ENCODE measurements around the gene UPP1.
"Not testable (repeated sequence)": the region's sequence is repeated elsewhere in the genome, so short reads cannot be mapped to it uniquely, and the experiment has no call there.

UPP1 gene
- total RNA-seq: 75.9 to 302 reads per million in 2 experiments

- peak; percentile 79 for DNase-seq (ENCODE audit: low read depth)
These were observed at the start of gene UPP1 for GRCh38 chr7:48089046-48090003. UPP1 (plus strand) TSS chr7:48089265; CDS start chr7:48094784, 5,519 bp downstream.

- no peak for DNase-seq (ENCODE audit: low read depth)
These were observed 48.0 kb upstream of the UPP1 start for GRCh38 chr7:48040944-48041652.

- DNase-seq (ENCODE audit: low read depth): no peak
These were observed 47.5 kb upstream of the UPP1 start for GRCh38 chr7:48041653-48041970.

GRCh38 chr7:48042216-48042615 lies 46.8 kb upstream of the UPP1 start:
- DNase-seq (ENCODE audit: low read depth): no peak

DNA sequence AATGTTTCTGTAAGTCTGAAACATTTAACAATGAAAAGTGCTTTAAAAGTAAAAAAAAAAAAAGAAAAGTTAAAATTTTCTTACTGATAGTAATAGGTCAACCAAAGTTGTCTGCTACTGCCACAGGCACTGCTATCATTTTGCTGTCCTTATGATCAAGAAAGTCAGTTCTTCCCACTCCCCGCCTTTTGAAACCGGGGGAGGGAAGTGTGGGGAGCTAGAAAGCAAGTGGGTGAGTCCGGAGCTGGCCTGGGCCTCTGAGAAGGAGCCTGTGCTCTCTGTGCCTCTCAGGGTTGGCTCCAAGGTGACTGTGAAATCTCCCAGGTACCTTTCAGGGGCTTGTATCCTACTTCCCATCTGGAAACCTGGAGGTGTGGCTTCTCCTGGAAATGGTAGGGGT lies 46.4 kb upstream of the UPP1 start:
- no peak for DNase-seq (ENCODE audit: low read depth)

- DNase-seq (ENCODE audit: low read depth): no peak
These were observed 43.8 kb upstream of the UPP1 start for GRCh38 chr7:48045195-48045765.

- no peak for DNase-seq (ENCODE audit: low read depth)
These were observed 42.6 kb upstream of the UPP1 start for GRCh38 chr7:48046458-48046857.

DNA sequence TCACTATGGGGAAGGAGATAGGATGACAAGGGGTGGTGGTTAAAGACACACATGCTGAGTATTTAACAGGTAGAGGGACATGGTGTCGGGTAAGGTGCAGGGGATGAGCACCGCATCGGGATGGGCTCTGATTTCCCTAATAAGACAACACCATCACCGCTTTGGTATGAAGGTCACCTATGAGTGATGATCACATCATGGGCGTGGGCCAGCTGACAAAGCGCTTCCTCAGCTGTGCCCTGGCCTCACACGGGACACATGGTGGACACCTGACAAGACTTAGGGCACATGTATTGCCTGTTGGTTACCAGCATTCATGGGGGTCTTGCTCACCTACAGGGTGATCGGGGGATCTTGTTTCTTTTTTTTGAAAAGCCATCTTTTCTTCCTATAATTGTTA lies 41.0 kb upstream of the UPP1 start:
- DNase-seq (ENCODE audit: low read depth): no peak

- DNase-seq (ENCODE audit: low read depth): no peak
These were observed 39.2 kb upstream of the UPP1 start for GRCh38 chr7:48049850-48050249.

DNA sequence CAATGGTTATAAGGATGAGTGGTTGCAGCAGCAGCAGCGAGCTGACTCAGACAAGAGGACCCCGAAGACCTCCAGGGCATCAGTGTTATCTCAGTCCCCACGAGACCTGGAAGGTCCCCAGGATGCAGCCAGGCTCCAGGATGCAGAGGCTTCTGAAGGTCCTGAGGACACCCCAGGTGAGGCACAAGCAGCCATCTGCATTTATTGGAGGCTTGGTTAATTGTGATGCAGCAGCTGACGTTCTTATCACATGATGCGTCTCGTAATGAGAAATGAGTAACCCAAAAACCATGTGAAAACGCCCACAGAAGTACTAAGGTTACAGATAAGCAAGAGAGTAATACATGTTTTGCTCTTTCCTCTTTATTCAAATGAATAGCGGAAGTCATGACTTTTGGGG lies 36.3 kb upstream of the UPP1 start:
- no peak for DNase-seq (ENCODE audit: low read depth)

DNA sequence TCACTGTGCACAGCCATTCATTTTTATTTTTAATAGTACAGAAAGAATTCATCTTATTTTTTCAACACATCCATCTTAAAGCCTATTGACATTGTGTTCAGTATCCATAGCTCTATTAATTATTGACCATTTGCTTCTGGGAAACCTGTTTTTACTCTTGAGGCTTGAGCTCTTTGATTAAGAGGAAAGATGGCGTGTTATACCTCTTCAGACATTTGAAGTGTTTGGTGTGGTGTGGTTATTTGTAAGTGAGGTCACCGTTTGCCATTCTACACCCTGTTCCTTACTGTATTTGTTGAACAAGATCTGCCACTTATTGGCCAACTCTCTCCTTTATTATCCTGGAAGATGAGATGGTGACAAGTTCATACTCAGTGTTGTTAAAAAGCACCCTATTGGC lies 35.3 kb upstream of the UPP1 start:
- DNase-seq (ENCODE audit: low read depth): no peak

- DNase-seq (ENCODE audit: low read depth): no peak
These were observed 30.1 kb upstream of the UPP1 start for GRCh38 chr7:48058990-48059389.

- no peak for DNase-seq (ENCODE audit: low read depth)
These were observed 29.4 kb upstream of the UPP1 start for GRCh38 chr7:48059706-48060105.

DNA sequence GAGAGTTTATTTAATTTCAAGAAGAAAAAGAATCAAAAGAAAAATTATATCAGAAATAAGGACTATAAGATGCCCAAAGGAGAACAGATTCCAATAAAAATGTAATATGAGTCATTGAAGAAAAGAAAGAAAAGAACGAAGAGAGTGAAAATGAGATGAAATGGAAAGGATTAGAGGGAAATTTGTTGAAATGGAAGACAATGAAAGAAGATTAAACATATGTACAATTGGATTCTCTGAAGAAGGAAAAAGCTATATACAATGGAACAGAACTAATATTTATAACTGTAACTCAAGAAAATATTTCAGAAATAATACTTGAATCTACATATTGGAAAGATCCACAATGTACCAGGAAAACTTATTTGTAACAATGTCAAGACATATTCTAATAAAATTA lies 25.1 kb upstream of the UPP1 start:
- no peak for DNase-seq (ENCODE audit: low read depth)

- no peak for DNase-seq (ENCODE audit: low read depth)
These were observed 21.6 kb upstream of the UPP1 start for GRCh38 chr7:48067475-48067874.

- no peak for DNase-seq (ENCODE audit: low read depth)
These were observed 14.8 kb upstream of the UPP1 start for GRCh38 chr7:48074204-48074654.

DNA sequence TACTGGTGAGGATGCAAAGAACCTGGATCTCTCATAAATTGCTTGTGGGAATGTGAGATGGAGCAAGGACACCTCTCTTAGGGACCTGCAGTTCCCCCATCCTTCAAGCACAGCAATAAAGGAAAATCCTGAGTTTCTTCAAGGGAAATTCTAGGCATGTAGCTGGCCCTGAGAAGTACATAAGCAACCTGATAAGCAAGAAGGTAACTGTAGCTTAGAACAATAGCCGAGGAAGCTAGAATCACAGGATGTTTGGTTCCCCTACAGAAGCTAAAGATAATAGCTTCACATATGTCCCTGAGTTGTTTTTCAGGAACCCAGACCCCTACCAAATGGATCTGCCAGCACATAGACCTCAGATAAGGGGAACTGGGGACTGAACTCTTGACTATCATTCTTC lies 11.6 kb upstream of the UPP1 start:
- DNase-seq (ENCODE audit: low read depth): no peak

GRCh38 chr7:48078470-48078869 lies 10.6 kb upstream of the UPP1 start:
- DNase-seq (ENCODE audit: low read depth): no peak

- not testable (repeated sequence) for DNase-seq (ENCODE audit: low read depth)
These were observed 6.7 kb upstream of the UPP1 start for GRCh38 chr7:48082378-48082777.

- no peak for DNase-seq (ENCODE audit: low read depth)
These were observed 5.8 kb upstream of the UPP1 start for GRCh38 chr7:48083114-48083830.

- no peak for DNase-seq (ENCODE audit: low read depth)
These were observed 4.2 kb upstream of the UPP1 start for GRCh38 chr7:48084727-48085432.

DNA sequence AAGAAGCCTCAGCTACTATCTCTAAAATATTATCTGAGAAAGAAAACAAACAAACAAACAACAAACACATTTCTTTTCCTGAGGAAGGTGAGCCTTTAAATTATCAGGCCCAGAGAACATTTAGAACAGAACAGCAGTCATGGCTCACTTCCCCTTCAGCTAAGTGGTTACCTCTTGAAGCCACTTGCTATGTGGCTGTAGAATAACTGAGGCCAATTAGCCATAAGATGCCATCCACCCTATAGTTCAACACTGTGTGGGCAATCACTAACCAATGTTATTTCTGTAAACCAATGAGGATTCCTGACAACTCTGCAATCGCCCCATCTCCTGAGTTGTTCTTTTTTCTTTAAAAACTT lies 3.7 kb upstream of the UPP1 start:
- no peak for DNase-seq (ENCODE audit: low read depth)
